ENCODE measurements around the gene AIDA.

DNA sequence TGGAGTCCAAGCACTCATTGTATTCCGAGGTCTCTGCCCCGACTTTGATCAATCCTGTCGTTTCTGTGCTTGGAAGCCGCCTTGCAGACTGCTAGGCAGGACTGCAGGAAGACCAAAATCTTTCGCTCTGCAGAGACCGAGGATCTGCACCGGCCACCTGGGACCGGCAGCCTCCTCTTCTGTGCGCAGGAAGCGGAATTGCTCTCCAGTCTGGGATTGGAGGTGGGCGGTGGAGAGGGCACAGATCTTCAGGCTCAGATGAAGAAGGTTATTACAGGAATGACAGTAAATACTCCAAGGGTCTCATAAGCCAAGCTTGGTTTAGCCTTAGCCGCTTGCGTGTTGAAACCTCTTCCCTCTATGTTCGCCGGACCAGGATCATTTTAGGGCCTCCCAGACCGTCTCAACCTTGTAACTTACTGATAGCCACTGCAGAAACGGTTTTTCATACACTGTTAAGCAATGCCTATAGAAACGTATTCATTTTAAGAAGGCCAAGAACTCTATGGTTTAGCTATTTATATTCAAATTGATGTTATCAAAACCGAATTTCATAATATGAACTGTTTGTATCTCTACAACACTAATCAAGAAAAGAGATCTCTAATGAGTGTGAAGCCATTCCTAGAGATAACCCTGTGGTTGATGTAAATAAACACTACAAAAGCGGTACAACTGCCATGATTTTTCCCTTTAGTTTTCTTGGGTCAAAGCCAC lies 93.3 kb downstream of the AIDA start:
- TF ChIP-seq, protein P1, sequence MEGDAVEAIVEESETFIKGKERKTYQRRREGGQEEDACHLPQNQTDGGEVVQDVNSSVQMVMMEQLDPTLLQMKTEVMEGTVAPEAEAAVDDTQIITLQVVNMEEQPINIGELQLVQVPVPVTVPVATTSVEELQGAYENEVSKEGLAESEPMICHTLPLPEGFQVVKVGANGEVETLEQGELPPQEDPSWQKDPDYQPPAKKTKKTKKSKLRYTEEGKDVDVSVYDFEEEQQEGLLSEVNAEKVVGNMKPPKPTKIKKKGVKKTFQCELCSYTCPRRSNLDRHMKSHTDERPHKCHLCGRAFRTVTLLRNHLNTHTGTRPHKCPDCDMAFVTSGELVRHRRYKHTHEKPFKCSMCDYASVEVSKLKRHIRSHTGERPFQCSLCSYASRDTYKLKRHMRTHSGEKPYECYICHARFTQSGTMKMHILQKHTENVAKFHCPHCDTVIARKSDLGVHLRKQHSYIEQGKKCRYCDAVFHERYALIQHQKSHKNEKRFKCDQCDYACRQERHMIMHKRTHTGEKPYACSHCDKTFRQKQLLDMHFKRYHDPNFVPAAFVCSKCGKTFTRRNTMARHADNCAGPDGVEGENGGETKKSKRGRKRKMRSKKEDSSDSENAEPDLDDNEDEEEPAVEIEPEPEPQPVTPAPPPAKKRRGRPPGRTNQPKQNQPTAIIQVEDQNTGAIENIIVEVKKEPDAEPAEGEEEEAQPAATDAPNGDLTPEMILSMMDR (IDR thresholded peaks at IDR 0.05): no peak
- TF ChIP-seq POLR2AphosphoS5 (IDR thresholded peaks at IDR 0.05; ENCODE audit: low read depth, low read length): no peak
- no peak; the same call in 1 of the 2 replicates for TF ChIP-seq SIN3A (IDR thresholded peaks at IDR 0.05; ENCODE audit: borderline replicate concordance, insufficient read depth, low read depth, low read length)

All from Panc1 (cell line).